NCI-H524 (cell line): ENCODE data around the gene MYT1.

Experiments used
- DNase-seq, 2 experiments: peaks; one replicate each; lab custom pipeline; 2025; lab: John Stamatoyannopoulos, UW

MYT1 gene

GRCh38 chr20:64247970-64248841 lies 84.0 kb downstream of the MYT1 start:
- DNase-seq: no peak

- DNase-seq: no peak
Measured at GRCh38 chr20:64250027-64250426, 85.8 kb downstream of the MYT1 start.

GRCh38 chr20:64253000-64253383 lies 88.7 kb downstream of the MYT1 start:
- DNase-seq: no peak

GRCh38 chr20:64253443-64253842 lies 89.2 kb downstream of the MYT1 start:
- DNase-seq: no peak

- DNase-seq: no peak
Measured at GRCh38 chr20:64254156-64254555, 89.9 kb downstream of the MYT1 start.

GRCh38 chr20:64254571-64255360 lies 90.5 kb downstream of the MYT1 start:
- DNase-seq: no peak

GRCh38 chr20:64255361-64256281 lies 91.4 kb downstream of the MYT1 start, which contains the start of gene PCMTD2:
TSS of gene PCMTD2 (plus strand) at chr20:64255748. CDS start at chr20:64259966, 4,218 bp downstream.
- DNase-seq: peak; percentile 59 to 83

- DNase-seq: no peak
Measured at GRCh38 chr20:64256282-64256935, 92.2 kb downstream of the MYT1 start.

GRCh38 chr20:64257107-64257757 lies 93.0 kb downstream of the MYT1 start:
- DNase-seq: no peak

GRCh38 chr20:64258071-64258823 lies 94.0 kb downstream of the MYT1 start:
- DNase-seq: peak in 1 of 2 experiments; percentile 9

GRCh38 chr20:64260239-64260638 lies 96.0 kb downstream of the MYT1 start:
- DNase-seq: no peak

GRCh38 chr20:64261138-64261537 lies 96.9 kb downstream of the MYT1 start:
- DNase-seq: no peak

- DNase-seq: no peak
Measured at GRCh38 chr20:64264091-64264490, 99.8 kb downstream of the MYT1 start.

GRCh38 chr20:64265201-64265600 lies 100.9 kb downstream of the MYT1 start:
- DNase-seq: no peak

- no peak for DNase-seq
Measured at GRCh38 chr20:64266988-64267387, 102.7 kb downstream of the MYT1 start.

GRCh38 chr20:64268174-64268573 lies 103.9 kb downstream of the MYT1 start:
- DNase-seq: no peak

- DNase-seq: no peak
Measured at GRCh38 chr20:64269604-64270411, 105.6 kb downstream of the MYT1 start.

- DNase-seq: no peak
Measured at GRCh38 chr20:64271636-64272035, 107.4 kb downstream of the MYT1 start.

GRCh38 chr20:64273109-64273508 lies 108.9 kb downstream of the MYT1 start:
- DNase-seq: no peak
